DND-41 (cell line): ENCODE data around the gene SC5D.

Experiments
- CTCF ChIP-seq: IDR thresholded peaks from 2 replicates; pipeline ENCODE4 v1.5.1; 2012; ENCODE audit warnings: borderline replicate concordance, low read length, moderate library complexity, mild to moderate bottlenecking; ENCODE audit not compliant: poor library complexity, severe bottlenecking; ENCODE audit errors: extremely low read depth
- EZH2 ChIP-seq: IDR thresholded peaks from 3 replicates; pipeline ENCODE4 v1.6.1; 2012; ENCODE audit warnings: borderline replicate concordance, low read depth, mild to moderate bottlenecking, moderate library complexity, low read length, inconsistent platforms; ENCODE audit not compliant: severe bottlenecking

- TF ChIP-seq CTCF = no peak
- no peak for TF ChIP-seq EZH2
Observed at GRCh38 chr11:121297872-121298271, 5.3 kb downstream of the SC5D start.
